EL (cell line): Measurements from ENCODE around the gene RPS6KA2.
"Not testable (repeated sequence)": the region's sequence is repeated elsewhere in the genome, so short reads cannot be mapped to it uniquely, and the experiment has no call there.

Experiments
- DNase-seq: peaks from one replicate; pipeline ENCODE4 v3.0.0-alpha.2; 2016

The RPS6KA2 gene

GRCh38 chr6:166383802-166384363, 243.2 kb downstream of the RPS6KA2 start:
- not testable (repeated sequence) for DNase-seq

GRCh38 chr6:166382933-166383801, 243.9 kb downstream of the RPS6KA2 start, which contains the start of gene MPC1:
Gene MPC1 (minus strand): TSS chr6:166382940. CDS start chr6:166382876, 64 bp downstream.
- peak; percentile 96 for DNase-seq

GRCh38 chr6:166382500-166382932, 244.5 kb downstream of the RPS6KA2 start:
- DNase-seq, result no peak

GRCh38 chr6:166381733-166382499, 245.1 kb downstream of the RPS6KA2 start:
- DNase-seq, result peak; percentile 46

GRCh38 chr6:166381381-166381732, 245.7 kb downstream of the RPS6KA2 start:
- DNase-seq, result no peak

- no peak for DNase-seq
Observed at GRCh38 chr6:166379800-166380199, 247.3 kb downstream of the RPS6KA2 start.

GRCh38 chr6:166379103-166379586, 247.9 kb downstream of the RPS6KA2 start:
- no peak for DNase-seq

GRCh38 chr6:166377721-166378120, 249.3 kb downstream of the RPS6KA2 start:
- DNase-seq, result no peak

GRCh38 chr6:166375013-166375412, 252.0 kb downstream of the RPS6KA2 start:
- DNase-seq, result no peak

GRCh38 chr6:166370489-166370888, 256.6 kb downstream of the RPS6KA2 start:
- no peak for DNase-seq

GRCh38 chr6:166369782-166370181, 257.3 kb downstream of the RPS6KA2 start:
- no peak for DNase-seq

- DNase-seq, result no peak
Observed at GRCh38 chr6:166366921-166367320, 260.1 kb downstream of the RPS6KA2 start.

- peak; percentile 10 for DNase-seq
Observed at GRCh38 chr6:166365806-166366205, 261.2 kb downstream of the RPS6KA2 start.

GRCh38 chr6:166365221-166365620, 261.8 kb downstream of the RPS6KA2 start:
- peak; percentile 14 for DNase-seq

GRCh38 chr6:166364456-166364855, 262.6 kb downstream of the RPS6KA2 start:
- no peak for DNase-seq

GRCh38 chr6:166362427-166362826, 264.6 kb downstream of the RPS6KA2 start:
- DNase-seq, result not testable (repeated sequence)

GRCh38 chr6:166361077-166361429, 266.0 kb downstream of the RPS6KA2 start:
- no peak for DNase-seq

- peak; percentile 7 for DNase-seq
Observed at GRCh38 chr6:166360243-166361076, 266.6 kb downstream of the RPS6KA2 start.
